Right lobe of liver (tissue), 6 donors: ENCODE results near the gene DUOXA2. TPM values are rescaled to one million over a fixed set of nuclear protein-coding genes. Genes with fewer than 3 reads are reported as not detected.
A peak's percentile ranks its signal among the peaks of the same experiment; 100 is the strongest.

Experiments
- ATAC-seq, 4 donors: fragments of 200-7000 bp; cut with Tn5 transposase; one replicate each; pipeline ENCODE4 v1.9.1; 2020; ENCODE audit warnings: mild to moderate bottlenecking in 4 of 4, moderate library complexity in 4 of 4
- DNase-seq, 3 donors: peaks; one replicate each; pipeline ENCODE4 v3.0.0-alpha.2; 2020
- H3K27ac ChIP-seq, 3 donors: fragments of 200-600 bp; one replicate each; pipeline ENCODE4 v1.8.0; 2022
- H3K27me3 ChIP-seq, 2 donors: fragments of 200-600 bp; one replicate each; pipeline ENCODE4 v1.8.0; 2022
- H3K36me3 ChIP-seq, 4 donors: fragments of 200-600 bp; sonication (generic) in 1 of 4; one replicate each; pipeline versions ENCODE4 v1.5.1 to v1.8.0; 2017 to 2022; ENCODE audit warnings: control low read depth in 1 of 4
- H3K4me1 ChIP-seq, 4 donors: fragments of 200-600 bp; sonication (generic) in 1 of 4; one replicate each; pipeline versions ENCODE4 v1.5.1 to v1.8.0; 2017 to 2022; ENCODE audit warnings: control low read depth in 1 of 4
- H3K4me3 ChIP-seq, 3 donors: fragments of 200-600 bp; one replicate each; pipeline ENCODE4 v1.8.0; 2022
- H3K9me3 ChIP-seq, 4 donors: fragments of 200-600 bp; sonication (generic) in 1 of 4; one replicate each; pipeline versions ENCODE4 v1.5.1 to v1.8.0; 2017 to 2022; ENCODE audit warnings: control low read depth in 1 of 4
- POLR2A ChIP-seq: fragments of 450-650 bp; IDR thresholded peaks from one replicate; pipeline ENCODE4 v1.6.1; 2017; ENCODE audit warnings: antibody characterized with exemption, mild to moderate bottlenecking
- WGBS: methylation state at CpG from one replicate; pipeline ENCODE4 v1.1.6; 2018; ENCODE audit warnings: low coverage, low lambda C conversion rate; ENCODE audit not compliant: insufficient coverage; ENCODE audit errors: missing lambda C conversion rate; 5-methylcytosine and 5-hydroxymethylcytosine counted together
- intact Hi-C, 2 donors: fragments of 100-400 bp; cut with DNase I; formaldehyde crosslinking; loops; one replicate each; pipeline versions ENCODE4 v1.11.2 to v1.14.1; 2022
- total RNA-seq, 6 experiments: library from RNA; depleted of rRNA in 2 of 6; stranded (reverse); fragments of >200 nt in 2 of 6; fragmentation: NEBNext Ultra II Directional in 3 of 6; extraction: Animal tissue kit (Norgen Biotek cat#: 25700) in 3 of 6; gene quantifications; one replicate each; pipeline versions ENCODE4 v1.1.0 to v1.2.4, GENCODE V29; 2016 to 2023
- TF ChIP-seq, protein P1 (sequence below), 4 donors: fragments of 200-600 bp in 3 of 4; fragments of 450-650 bp in 1 of 4; IDR thresholded peaks; one replicate each; pipeline versions ENCODE4 v1.5.1 to v1.8.0; 2016 to 2022; ENCODE audit warnings: antibody characterized with exemption in 4 of 4, mild to moderate bottlenecking in 2 of 4
- donor health status: DM: no; HTN: yes; CAD: no.
- donor health status: DM: no; HTN: no; CAD: no.
- donor health status: DM: no; HTN: no; CAD: no.
- donor health status: DM: no; HTN: yes; CAD: no.
- donor health status: DM: no; HTN: yes; CAD: no.

Gene DUOXA2
- total RNA-seq, 6 experiments from 2014 or later, result 1.4 TPM; not detected in 5

DNA sequence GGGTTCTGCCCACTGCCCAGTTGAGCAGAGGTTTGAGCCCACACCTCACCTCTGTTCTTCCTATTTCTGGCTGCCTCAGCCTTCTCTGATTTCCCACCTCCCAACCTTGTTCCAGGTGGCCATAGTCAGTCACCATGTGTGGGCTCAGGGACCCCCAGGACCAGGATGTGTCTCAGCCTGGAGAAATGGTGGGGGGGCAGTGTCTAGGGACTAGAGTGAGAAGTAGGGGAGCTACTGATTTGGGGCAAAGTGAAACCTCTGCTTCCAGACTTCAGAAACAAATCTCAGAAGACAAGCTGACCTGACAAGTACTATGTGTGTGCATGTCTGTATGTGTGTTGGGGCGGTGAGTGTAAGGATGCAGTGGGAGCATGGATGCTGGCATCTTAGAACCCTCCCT is 50.8 kb downstream of the DUOXA2 start:
- peaks cover 0 to 4% (median 0%) of the 10 kb centered on the region in 4 donors for H3K4me1 ChIP-seq
- H3K27ac ChIP-seq, result no peak overlapping the region
- ATAC-seq, result no peak
- DNase-seq, result no peak
- no CpG with 5 or more reads among the region's 1 CpG for WGBS
- no peaks in the 10 kb centered on the region for H3K36me3 ChIP-seq
- H3K4me3 ChIP-seq, result no peak overlapping the region
- TF ChIP-seq POLR2A, result no peak
- TF ChIP-seq, protein P1, sequence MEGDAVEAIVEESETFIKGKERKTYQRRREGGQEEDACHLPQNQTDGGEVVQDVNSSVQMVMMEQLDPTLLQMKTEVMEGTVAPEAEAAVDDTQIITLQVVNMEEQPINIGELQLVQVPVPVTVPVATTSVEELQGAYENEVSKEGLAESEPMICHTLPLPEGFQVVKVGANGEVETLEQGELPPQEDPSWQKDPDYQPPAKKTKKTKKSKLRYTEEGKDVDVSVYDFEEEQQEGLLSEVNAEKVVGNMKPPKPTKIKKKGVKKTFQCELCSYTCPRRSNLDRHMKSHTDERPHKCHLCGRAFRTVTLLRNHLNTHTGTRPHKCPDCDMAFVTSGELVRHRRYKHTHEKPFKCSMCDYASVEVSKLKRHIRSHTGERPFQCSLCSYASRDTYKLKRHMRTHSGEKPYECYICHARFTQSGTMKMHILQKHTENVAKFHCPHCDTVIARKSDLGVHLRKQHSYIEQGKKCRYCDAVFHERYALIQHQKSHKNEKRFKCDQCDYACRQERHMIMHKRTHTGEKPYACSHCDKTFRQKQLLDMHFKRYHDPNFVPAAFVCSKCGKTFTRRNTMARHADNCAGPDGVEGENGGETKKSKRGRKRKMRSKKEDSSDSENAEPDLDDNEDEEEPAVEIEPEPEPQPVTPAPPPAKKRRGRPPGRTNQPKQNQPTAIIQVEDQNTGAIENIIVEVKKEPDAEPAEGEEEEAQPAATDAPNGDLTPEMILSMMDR (IDR thresholded peaks at IDR 0.05), result no peak
- intact Hi-C loops, result loop anchor here in 1 of 2 donors (10.0 kb wide), 1 partner anchor 100 kb away; no protein-coding TSS in a partner anchor
- no peaks in the 10 kb centered on the region for H3K9me3 ChIP-seq
- no peaks in the 10 kb centered on the region for H3K27me3 ChIP-seq

DNA sequence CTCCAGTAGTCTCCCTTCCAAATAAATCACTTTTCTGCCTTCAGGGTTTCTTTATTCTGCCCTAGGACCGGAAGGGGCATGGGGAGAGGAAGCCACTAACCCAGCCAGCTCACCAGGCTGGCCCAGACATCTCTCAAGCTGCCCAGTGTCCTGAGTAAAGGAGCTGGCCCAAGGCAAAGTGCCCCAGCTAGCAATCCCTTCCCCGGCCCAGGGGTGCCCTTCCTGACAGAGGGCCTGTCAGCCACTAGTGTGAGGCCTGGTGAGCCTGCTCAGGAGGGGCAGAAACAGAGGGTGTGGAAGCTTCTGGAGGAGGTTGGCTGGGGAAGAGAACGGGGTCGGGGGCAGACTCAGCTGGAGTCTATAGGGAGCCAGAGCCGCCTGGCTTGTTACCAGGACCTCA is 51.4 kb downstream of the DUOXA2 start:
- H3K4me1 ChIP-seq, result peaks cover 0 to 4% (median 0%) of the 10 kb centered on the region in 4 donors
- TF ChIP-seq, protein P1 (IDR thresholded peaks at IDR 0.05), result no peak
- TF ChIP-seq POLR2A, result no peak
- WGBS, result 75% methylated on average over 2 of the region's 5 CpGs
- ATAC-seq, result no peak
- H3K27me3 ChIP-seq, result no peaks in the 10 kb centered on the region
- no peaks in the 10 kb centered on the region for H3K36me3 ChIP-seq
- DNase-seq, result no peak
- H3K27ac ChIP-seq, result no peak overlapping the region
- no peaks in the 10 kb centered on the region for H3K9me3 ChIP-seq
- no peak overlapping the region for H3K4me3 ChIP-seq
- intact Hi-C loops, result loop anchor here in 1 of 2 donors (10.0 kb wide), 1 partner anchor 99 kb away; no protein-coding TSS in a partner anchor

DNA sequence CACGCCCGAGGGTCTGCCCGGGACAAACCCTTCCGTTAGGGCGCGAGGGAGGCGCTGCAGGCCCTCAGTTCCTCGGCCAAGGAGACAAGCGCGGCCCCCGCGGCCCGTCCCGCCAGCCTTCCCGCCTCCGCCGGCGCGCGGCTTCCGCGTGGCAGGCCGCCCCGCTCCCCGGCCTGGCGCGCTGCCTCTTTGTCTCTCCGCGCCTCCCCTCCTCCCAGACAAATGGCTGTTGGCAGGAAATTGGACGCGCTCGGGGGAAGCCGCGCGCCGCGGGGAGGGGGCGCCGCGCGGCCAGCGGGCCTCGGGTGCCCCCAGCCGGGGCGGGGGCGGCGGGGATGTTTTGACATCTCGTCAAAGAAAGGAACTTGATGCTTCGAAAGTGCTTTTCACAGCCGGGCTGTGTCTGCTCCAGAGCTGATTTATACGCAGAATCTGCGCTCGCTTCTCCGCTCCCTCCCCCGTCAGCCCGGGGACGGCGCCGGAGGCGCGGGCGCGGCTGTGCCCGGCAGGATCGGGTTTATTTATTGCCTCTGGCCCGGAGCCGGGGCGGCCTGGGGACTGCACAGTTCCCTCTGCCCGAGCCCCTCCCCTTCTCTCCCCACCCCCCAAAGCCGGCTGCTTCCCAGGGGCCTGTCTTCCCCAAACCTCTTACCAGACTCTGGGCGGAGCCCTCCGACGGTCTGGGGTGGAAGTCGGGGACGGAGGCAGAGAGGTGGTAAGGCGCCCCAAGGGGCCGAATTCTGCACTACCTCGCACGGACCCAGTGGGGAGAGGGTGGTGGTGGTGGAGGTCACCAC is 52.9 kb downstream of the DUOXA2 start:
- Histone ChIP-seq H3K36me3 (no peaks in the 10 kb centered on the region), H3K27me3 (no peaks in the 10 kb centered on the region), H3K4me3 (peak overlapping the region; percentile 58 to 78 (median 70)), H3K9me3 (no peaks in the 10 kb centered on the region), H3K27ac (peak overlapping the region; percentile 93 to 96 (median 94)), H3K4me1 (peaks cover 0 to 4% (median 0%) of the 10 kb centered on the region in 4 donors)
- DNase-seq (peak; percentile 85 to 88 (median 87)), ATAC-seq (peak; percentile 77 to 84 (median 80))
- WGBS, result 0% methylated on average over 16 of the region's 79 CpGs
- peak; percentile 60 for TF ChIP-seq POLR2A
- TF ChIP-seq, protein P1 (IDR thresholded peaks at IDR 0.05), result peak; percentile 46 to 54 (median 52)
- intact Hi-C loops, result loop anchor here in 1 of 2 donors (10.0 kb wide), 1 partner anchor 98 kb away; no protein-coding TSS in a partner anchor

DNA sequence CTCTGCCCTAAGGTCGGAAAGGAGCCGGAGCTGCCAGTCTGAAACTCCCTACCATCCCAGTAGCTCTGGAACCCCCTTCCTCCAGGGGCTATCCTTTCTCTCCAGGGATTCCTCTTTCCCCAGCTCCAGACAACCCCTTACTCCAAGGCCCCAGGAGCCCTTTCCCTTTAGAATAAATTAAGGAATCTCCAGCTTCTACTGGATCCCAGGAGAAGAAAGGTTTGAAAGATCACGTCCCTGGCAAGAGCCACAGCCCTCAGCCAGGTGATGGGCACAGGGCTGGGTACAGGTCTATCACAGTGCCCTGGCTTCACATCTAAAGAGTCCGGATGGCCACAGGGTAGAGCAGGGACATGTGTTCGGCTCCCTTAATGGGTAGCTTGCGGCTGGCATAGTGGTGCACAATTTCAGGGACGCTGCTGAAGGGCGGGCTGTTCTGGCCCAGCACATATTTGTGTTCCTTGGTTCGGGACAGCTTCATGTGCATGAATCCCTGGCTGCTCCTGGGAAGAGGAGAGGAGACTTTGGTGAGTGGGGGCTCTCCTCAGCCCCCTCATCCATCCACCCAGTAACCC is 53.6 kb downstream of the DUOXA2 start:
- 33% methylated on average over 1 of the region's 9 CpGs for WGBS
- intact Hi-C loops, result loop anchor here in 1 of 2 donors (10.0 kb wide), 1 partner anchor 97 kb away; no protein-coding TSS in a partner anchor
- peaks cover 0 to 4% (median 0%) of the 10 kb centered on the region in 4 donors for H3K4me1 ChIP-seq
- DNase-seq (no peak), ATAC-seq (peak in 1 of 4 donors; percentile 1)
- TF ChIP-seq, protein P1 (IDR thresholded peaks at IDR 0.05), result no peak
- TF ChIP-seq POLR2A, result no peak
- H3K27ac ChIP-seq, result peak overlapping the region in 2 of 3 donors; percentile 93 to 94
- peak overlapping the region in 2 of 3 donors; percentile 70 to 78 for H3K4me3 ChIP-seq
- H3K36me3 ChIP-seq, result no peaks in the 10 kb centered on the region
- no peaks in the 10 kb centered on the region for H3K9me3 ChIP-seq
- no peaks in the 10 kb centered on the region for H3K27me3 ChIP-seq

Other genes starting within 250 kb of the DUOXA2 start
- under 1 TPM in 1 of 6 experiments, not detected in 5; 0.32 TPM for gene TERB2, start 157.6 kb upstream of the DUOXA2 start, total RNA-seq
- gene SORD, start 91.1 kb upstream of the DUOXA2 start, total RNA-seq, result 100 to 1,000 TPM in 5 of 6 experiments, 10 to 100 TPM in 1; 87.1 to 380 (median 236) TPM
- under 1 TPM in 5 of 6 experiments, not detected in 1; 0.02 to 0.93 (median 0.25) TPM for gene DUOX2, start 154 bp upstream of the DUOXA2 start, total RNA-seq
- not detected for gene DUOXA1, start 15.6 kb downstream of the DUOXA2 start, total RNA-seq
- 1 to 10 TPM in 1 of 6 experiments, under 1 TPM in 2, not detected in 3; 0.06 to 1.4 (median 0.19) TPM for gene DUOX1, start 15.7 kb downstream of the DUOXA2 start, total RNA-seq
- gene SHF, start 73.6 kb downstream of the DUOXA2 start, total RNA-seq, result 10 to 100 TPM; 12.7 to 23.5 (median 15.1) TPM
- under 1 TPM in 4 of 6 experiments, not detected in 2; 0.04 to 0.81 (median 0.19) TPM for gene SLC28A2, start 137.9 kb downstream of the DUOXA2 start, total RNA-seq